HG02852 (cell line): ENCODE results near the gene MSN.

Experiments
- ATAC-seq: cut with Tn5 transposase; IDR thresholded peaks from one replicate; pipeline ENCODE4 v1.9.1; 2021; ENCODE audit warnings: mild to moderate bottlenecking, moderate library complexity; ENCODE audit not compliant: unreplicated experiment

Gene MSN

DNA sequence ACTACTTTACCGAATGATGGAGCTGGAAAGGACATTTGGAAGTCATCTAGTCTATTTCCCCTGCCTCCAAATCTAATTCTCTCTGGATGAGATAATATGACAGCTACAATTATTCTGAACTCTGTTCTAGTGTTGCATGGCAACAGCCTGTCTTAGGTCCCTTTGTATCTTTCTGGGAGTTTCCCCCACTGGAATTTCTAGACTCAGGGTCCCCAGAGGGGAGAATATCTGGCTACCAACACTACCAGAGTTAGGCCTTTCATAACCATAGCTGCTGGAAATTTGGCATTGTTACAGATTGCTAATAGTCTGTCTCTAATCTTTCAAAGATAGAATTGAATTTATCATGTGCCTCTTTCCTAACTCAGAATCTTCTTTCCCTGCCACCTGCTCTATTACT is 4.5 kb downstream of the MSN start:
- no peak for ATAC-seq

DNA sequence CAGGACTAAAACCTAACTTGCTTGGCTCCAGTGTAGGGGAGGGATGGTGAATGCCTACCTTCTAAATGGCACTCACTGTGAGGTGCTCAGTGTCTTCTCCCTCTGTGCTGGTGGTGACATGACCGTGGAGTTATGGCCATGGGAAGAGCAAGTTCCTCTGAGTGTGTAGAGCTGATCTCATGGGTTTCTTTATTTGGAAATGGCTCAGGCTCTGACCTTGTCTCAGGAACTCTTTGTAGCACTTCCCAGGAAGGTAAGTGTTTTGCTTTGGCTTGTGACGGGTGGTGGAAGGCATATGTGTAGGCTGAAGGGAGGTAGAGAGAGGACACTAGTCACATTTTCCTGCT is 6.4 kb downstream of the MSN start:
- no peak for ATAC-seq

DNA sequence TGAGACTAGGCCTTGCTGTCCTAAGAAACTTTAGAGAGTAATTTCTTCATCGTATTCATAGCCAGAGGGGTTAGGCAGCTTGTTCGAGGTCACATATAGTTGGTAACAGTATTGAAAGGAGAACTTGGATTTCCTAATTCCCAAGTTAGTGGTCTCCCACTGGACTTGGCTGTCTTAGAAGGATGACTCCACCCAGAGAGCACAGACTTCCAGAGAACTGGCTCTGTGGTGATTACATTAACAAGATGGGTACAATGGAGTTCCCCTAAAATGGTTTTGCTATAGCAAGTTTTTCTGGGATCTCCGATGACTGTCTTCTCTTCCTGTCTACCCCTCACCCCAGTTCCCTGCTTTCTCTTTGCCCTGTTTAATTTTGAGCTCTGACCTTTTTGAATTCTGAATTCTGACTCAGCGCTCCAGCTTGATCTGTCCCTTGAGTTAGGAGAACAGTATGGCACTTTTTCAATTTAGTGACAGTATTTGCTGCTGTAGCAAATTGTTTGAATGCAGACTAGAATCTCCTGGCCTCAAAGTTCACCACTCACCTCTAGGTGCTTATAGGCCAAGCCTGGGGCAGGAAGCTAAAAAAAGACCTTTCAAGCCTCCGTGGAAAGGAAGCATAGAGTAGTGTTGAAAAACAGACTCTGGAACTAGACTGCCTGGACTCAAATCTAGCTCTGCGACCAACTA is 6.9 kb downstream of the MSN start:
- ATAC-seq: no peak

DNA sequence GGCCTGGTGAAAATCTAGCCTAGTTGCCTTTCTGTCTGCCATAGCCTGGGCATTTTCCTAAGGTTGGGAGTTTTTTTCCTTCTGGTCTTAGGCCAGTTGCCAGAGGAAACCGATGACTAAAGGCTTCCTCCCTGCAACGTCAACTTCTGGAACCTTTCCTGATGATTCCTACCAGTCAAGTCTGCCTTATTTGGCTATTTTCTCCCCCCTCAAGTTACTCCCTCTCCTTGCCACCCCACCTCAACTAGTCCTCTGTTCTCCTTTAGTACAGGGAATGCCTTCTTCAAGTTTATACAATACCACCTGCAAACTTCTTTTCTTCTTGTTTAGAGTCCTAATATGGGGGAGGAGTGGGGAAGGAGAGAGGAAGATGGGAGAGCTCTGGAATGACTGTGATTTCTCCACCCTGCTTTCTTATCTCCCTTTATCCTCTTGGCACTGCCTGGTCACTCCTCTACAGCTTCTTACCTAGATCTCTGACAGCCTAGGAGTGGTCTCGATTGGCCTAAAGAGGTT is 10.6 kb downstream of the MSN start:
- no peak for ATAC-seq

DNA sequence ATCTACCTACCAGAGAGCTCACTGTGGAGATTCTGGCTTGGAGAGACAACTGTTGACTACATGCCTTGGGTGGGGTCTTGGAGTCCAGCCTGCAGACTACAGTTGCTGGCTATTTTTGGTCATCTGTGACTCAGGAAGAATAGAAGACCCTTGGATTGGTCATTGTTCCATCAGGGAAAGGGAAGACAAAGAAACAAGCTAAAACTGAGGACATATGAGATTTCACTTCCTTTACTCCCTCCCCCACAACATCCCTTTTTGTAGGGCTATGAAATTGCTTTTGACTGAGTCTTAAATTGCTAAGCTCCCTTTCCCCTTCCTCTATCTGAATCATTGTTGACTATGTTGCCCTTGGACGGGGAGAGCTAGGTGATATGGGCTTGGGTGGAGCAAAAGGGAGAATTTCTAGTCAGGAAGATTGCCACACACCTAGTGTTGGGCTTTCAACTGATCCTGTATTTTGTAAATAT is 11.7 kb downstream of the MSN start:
- no peak for ATAC-seq

DNA sequence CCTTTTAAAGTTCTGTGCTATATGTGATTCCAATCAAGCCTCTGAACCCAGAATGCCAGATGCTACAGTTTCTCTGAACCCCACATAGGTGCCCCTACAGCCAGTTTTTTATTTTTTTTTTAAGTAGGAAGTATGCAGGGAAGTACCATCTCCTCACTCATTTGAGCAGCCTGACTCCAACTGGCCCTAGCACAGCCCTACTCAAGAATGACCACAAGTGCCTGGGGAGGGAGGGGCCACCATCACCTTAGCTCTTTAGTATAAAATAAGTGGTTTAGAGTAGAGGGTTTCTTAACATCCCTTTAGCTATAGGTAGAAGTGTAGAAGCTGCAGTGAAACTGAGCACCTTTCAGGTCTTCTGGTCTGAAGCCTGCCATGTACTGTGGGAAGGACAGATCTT is 14.4 kb downstream of the MSN start:
- ATAC-seq: no peak

DNA sequence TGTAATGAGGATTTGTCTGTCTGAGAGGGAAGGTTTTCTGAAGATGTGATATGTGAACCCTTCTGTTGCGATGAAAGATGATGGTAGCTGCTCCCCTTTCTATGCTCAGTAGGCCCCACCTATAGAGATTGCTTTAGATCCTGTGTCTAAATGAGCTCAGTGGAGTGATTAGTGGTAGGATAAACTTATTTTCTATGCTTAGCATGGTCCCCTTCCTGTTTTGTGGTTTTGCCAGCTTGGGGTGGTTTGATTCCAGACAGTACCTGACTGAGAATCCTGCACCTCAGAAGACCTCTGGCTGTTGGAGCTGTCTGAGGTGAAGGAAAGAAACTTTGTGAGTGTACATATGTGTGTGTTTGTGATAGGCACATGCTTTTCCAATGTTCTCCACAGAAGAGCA is 17.7 kb downstream of the MSN start:
- ATAC-seq: no peak

DNA sequence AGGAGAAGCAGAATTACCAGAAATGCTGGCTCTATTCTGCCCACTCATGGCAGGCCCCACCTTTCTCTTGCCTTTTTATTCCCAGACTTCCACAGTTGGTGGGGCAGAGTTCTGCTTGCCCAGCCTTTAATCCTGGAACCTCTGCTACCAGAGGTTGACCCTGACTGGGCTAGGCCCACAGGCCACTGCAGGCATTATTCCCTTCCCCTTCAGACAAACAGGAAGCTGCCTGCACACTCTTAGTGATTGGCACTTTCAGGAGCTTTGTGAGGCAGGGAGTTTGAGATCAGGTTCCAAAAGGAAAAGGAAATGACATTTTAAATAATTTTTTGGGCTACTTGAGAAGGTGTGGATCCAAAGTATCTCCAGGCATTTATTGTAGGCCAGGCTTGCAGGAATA is 18.8 kb downstream of the MSN start:
- ATAC-seq: no peak

DNA sequence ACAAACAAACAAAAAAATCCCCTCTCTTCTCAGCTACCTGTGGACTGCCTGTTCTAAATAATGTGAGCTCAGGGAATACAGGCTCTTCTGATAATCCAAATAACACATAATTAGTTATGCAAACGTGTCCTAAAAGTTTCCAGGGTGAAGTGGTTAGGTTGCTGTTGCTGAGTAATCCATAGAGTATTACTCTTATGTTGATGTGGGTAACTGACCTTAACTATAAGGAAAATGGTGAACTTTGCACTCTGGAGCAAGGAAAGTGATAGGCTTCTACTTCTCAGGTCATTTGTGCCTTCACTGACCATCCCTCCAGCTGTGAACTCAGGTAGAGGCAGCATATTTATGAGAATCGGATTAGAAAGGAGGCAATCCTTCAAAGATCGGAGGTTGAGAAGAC is 19.9 kb downstream of the MSN start:
- ATAC-seq: no peak

DNA sequence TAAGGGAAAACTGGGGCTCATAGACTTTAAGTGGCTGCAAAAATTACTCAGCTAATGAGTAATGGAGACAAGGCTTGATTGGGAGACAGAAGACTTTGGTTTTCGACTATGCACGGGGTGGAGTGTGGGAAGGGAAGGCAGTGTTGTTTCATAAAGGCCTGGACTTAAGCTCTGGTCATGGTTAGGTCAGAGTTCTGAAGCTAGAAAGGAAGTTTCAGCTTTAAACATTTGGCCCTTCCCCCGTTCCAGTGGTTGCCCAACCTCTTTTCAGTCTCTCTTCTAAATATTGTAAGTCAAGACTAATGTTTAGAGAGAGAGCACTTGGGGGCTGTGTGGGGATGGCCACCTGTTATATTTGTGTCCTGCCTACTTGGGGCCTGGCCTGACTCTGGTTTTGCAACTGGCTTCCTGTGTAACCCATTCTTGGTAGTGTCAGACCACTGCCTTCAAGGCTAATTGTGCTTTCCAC is 21.0 kb downstream of the MSN start:
- ATAC-seq: peak; percentile 84

DNA sequence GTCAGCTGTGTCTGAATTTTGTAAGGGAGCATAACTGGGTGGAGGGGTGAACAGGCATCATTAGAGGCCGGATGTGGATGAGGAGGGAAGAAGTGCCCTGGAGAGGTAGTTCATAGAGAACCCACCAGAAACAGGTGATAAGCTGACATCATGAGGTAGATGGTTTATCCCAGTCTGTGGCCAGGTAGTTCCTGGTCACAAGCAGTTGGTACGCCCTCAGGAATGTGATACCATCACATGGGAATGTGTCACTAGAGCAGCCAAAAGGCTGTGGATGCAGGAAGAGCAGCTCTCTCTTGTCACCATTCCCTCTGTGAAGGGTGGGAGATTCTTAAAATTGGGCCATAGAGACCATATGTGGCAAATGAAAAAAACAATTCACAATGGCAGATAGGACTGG is 21.9 kb downstream of the MSN start:
- no peak for ATAC-seq

DNA sequence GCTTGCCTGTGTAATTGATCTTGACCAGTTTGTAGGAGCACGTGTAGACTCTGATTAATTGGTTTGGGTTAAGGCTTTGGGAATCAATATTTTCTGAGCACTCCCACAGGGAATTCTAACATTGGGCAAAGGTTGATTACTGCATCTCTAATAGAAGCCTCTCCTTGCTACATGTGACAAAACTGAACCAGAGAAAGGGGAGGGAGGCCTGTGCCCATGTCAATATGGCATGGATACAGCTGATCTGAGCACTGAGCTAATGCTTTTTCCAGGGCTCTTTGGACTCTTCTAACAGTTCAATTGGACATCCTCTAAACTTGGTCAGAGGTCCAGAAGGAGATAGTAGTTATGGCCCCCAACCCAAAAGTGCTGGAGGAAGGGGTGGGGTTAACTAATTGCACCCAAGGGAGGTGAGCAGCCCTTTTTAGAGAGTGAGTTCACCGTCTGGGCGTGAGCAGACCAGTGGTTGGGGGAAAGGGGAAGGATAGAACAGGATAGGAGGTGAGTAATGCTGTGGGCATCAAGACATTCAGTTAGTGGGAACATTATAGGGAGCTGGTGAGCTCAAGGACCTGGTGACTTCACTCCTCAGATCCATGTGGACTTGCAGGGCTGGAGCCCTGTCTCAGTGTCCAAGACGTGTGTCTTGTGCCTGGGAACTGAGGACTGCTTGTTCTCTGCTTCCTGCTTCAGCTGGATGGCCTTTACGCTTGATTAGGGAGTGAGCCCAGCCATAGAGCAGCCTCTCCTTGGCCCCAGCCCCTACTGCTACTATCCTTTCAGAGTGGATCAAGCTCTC is 22.8 kb downstream of the MSN start:
- no peak for ATAC-seq

DNA sequence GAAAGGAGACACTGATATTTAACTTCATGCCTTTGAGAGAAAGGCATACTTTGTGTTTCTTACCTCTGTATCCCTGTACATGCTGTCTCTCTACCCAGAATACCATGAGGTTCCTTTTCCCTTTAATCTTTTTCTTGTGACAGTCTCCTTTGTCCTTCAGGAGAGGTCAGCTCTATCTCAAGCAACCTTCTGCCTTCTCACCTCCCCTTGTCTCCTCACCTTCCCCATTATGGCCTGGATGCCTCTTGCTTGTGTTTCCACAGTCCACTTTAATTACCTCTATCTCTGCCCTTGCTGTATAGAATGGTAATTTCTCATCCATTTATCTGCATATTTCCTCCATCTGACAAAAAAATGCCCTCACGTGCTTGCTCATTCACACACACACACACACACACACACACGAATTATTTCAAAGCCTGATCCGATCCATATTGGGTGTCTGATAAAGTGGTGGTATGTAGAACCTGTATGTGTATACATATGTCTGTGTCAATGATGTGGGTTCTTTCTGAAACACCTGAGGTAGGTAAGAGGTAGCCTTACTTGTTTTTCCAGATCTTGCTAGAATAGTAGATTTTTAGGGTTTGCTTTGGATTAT is 28.5 kb downstream of the MSN start:
- ATAC-seq: no peak

DNA sequence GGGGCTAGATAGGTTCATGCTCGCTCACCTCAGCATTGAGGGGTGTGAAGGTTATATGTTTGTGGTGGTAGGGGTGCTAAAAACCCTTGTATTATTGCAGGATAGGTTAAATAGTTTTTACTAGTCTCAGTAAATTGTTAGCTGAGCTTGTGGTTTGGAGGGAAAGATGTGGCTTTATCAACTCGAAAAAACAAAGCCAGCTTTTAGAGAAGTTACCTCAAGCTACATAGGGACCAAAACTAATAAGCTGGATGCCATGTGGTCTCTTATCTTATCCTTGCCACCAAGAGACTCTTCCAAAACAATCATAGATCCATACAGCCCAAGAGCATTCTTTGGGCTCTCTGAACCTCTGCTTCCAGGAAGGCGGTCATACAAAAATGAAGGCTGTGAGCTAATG is 29.2 kb downstream of the MSN start:
- ATAC-seq: no peak

DNA sequence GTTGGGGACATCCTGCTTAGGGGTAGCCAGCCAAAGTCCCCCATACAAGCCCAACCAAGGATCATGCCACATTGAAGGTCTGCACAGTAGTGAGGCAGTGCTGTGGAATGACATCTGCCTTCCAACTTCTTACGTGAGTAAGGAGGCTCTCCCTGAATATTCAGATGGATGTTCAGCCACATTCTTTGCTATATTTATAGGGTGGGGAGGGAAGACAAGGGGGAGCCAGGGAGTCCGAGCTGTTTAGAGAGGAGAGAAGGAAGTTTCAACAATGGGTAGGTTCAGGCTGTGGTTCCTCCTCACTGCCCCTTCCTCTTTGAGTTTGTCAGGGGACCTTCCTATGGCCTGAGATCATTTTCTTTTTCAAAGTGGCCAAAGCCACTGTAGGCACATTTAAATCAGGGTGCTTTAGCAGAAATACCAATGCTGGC is 29.8 kb downstream of the MSN start:
- no peak for ATAC-seq

DNA sequence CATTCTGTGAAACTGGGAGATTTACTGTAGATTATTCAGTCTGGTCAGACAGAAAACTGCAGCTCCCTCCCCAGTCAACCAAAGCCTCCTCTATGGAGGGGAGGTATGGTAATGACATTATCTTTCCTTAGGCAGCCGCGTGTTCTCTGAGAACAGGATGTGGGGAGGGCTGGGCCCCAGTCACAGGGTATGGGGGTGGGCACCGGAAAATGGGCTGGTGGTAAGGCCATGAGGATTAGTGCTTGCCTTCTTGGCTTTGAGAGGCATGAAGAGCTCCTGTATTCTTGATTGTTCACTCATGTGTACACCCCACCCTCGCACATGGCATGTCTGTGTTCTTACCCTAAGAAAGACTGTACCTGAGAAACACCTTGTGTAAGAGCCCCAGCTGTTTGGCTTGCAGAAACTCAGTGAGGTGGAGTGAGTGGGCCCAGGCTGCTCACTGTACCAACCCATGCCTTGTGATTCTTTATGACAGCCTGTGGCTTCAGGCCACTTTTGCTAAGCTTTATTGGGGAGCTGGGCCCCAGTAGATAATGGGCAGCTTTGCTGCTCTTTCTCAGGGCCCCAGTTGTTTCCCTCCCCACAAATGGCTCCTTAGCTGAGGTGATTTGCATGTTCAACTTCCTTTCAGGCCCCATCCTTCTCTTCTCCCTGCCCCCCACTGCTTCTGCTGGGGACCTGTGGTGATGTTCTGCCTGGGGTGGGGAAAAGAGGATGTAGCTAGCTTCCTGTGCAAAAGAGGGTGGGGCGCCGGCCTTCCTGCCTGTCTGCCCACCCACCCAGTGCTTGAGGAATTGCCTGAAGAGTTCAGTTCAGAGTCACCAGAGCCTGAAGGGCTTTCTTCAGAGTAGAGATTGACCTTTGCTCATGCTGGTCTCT is 30.7 kb downstream of the MSN start:
- peak; percentile 72 for ATAC-seq

DNA sequence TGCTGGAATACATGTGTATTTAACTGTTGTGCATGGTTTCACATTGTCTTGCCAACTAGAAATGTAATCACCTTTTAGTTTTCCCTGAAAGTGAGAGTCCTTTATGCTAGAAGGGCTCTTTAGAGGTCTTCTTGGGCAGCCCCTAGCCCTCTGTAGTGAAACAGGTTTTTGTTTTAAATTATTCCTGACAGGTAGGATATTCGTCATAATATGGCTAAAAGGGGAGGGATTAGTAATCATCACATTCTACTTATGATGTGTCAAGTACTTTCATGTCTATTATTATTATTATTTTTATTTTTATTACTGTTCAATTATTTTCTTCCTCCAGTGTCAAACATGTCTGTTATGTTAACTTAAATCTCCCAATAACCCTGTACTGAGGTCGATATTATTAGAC is 35.5 kb downstream of the MSN start:
- ATAC-seq: no peak

DNA sequence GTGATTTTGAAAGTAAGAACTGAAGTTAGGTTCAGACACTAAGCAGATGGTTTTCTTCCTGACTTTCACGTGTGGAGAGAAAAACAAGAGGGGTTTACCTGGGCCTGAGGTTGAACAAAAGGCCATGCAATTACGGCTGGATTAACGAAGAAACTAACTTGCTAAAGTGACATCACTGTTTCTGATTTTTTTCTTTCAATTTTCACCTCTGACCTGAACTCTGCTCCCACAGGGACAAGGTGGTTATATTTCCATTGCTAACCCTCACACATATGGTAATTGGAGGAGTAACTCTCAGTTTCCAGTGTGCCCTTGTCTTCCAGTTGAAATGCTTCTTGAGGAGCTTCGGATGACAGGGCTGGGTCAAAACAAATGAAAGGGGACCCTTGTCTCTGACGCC is 38.0 kb downstream of the MSN start:
- ATAC-seq: no peak

DNA sequence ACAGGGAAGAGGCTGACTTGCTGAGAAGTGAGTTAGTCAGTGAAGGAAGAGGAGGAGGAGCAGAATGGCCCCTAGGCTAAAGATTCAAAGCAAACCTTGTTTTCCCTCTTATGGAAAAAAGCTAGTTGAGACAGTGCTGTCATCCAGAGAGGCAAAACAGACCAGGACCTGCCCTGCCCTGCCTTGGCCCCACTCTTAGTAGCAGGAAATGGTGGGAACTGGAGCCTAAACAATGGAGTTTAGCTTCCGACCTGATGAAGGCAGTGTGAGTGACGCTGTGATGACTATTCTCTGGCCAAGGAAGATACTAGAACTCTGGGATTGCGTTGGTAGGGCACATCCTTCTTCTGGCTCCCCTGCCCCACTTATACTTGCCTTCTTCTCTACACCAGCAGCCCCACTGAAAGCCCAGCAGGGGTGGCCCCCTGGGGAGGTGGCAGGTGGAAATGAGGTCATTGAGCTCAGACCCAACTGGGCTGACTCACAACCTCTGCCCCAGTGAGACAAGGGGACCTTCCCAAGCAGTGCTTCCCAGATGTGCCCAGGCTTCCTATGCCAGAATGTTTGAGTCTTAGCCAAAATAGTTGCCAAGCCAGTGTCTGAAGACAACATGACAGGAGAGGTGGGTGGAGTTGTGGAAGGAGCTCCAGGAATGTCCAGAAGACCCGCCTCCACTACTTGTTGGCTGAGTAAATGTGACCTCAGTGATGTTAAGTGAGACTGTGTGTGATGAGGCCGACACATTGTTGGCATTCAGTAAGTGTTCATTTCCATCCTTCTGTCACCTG is 38.8 kb downstream of the MSN start:
- ATAC-seq: peak; percentile 56

DNA sequence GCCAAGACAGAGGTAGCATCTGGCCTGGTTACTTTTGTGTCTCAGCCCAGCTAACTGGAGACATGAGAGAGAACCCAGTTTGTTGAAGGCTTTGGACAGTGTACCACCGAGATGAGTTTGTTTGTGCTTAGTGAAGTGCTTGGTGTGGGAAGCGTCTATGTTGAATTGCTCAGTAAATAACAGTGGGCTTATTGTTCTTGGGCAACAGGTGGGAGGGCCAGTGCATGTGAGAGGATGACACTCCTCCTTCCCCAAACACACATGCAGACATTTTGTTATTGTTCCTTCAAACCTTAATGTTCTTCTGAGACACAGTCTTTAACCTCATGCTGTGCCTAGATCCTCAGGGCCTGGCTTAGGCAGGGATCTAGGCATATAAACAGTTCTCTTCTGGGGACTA is 39.7 kb downstream of the MSN start:
- ATAC-seq: no peak
